GM11168 (cell line): ENCODE results near the gene GPR171.

Experiments
- in situ Hi-C: fragments of 300-500 bp; cut with MboI; formaldehyde crosslinking; loops from one replicate; pipeline ENCODE4 v1.12.0; 2022; ENCODE audit warnings: low sequenced_read_pairs; ENCODE audit not compliant: unreplicated experiment

GPR171 gene

GRCh38 chr3:151216641-151217607, 13.9 kb upstream of the GPR171 start:
- in situ Hi-C loops, result no loop called here

GRCh38 chr3:151214459-151214858, 11.4 kb upstream of the GPR171 start:
- in situ Hi-C loops, result no loop called here

- in situ Hi-C loops, result no loop called here
These were observed 10.9 kb upstream of the GPR171 start for GRCh38 chr3:151213881-151214280.

- in situ Hi-C loops, result no loop called here
These were observed 10.1 kb upstream of the GPR171 start for GRCh38 chr3:151213151-151213550.

- in situ Hi-C loops, result no loop called here
These were observed 7.8 kb upstream of the GPR171 start for GRCh38 chr3:151210676-151211381.

GRCh38 chr3:151209654-151210053, 6.6 kb upstream of the GPR171 start:
- in situ Hi-C loops, result no loop called here

- in situ Hi-C loops, result no loop called here
These were observed 3.2 kb upstream of the GPR171 start for GRCh38 chr3:151206201-151206600.

- in situ Hi-C loops, result no loop called here
These were observed 2.5 kb upstream of the GPR171 start for GRCh38 chr3:151205482-151205881.

- in situ Hi-C loops, result no loop called here
These were observed 1.8 kb upstream of the GPR171 start for GRCh38 chr3:151204530-151205402.

- in situ Hi-C loops, result no loop called here
These were observed 1.8 kb downstream of the GPR171 start for GRCh38 chr3:151201051-151201730.

GRCh38 chr3:151200586-151200985, 2.4 kb downstream of the GPR171 start:
- in situ Hi-C loops, result no loop called here

GRCh38 chr3:151199554-151200438, 3.2 kb downstream of the GPR171 start:
- in situ Hi-C loops, result no loop called here

- in situ Hi-C loops, result no loop called here
These were observed 4.2 kb downstream of the GPR171 start for GRCh38 chr3:151198849-151199248.

GRCh38 chr3:151197981-151198767, 4.8 kb downstream of the GPR171 start:
- in situ Hi-C loops, result no loop called here

GRCh38 chr3:151197228-151197627, 5.8 kb downstream of the GPR171 start:
- in situ Hi-C loops, result no loop called here

GRCh38 chr3:151196434-151196833, 6.6 kb downstream of the GPR171 start:
- in situ Hi-C loops, result no loop called here

GRCh38 chr3:151195826-151196225, 7.2 kb downstream of the GPR171 start:
- in situ Hi-C loops, result no loop called here

- in situ Hi-C loops, result no loop called here
These were observed 10.5 kb downstream of the GPR171 start for GRCh38 chr3:151192545-151192944.
